Measurements from ENCODE around the gene NPTXR. TPM values are rescaled to one million over a fixed set of nuclear protein-coding genes. Genes with fewer than 3 reads are reported as not detected.

The NPTXR gene
- total RNA-seq, 4 donors from 2014 or later: 0.34 to 4.6 (median 1.7) TPM

DNA sequence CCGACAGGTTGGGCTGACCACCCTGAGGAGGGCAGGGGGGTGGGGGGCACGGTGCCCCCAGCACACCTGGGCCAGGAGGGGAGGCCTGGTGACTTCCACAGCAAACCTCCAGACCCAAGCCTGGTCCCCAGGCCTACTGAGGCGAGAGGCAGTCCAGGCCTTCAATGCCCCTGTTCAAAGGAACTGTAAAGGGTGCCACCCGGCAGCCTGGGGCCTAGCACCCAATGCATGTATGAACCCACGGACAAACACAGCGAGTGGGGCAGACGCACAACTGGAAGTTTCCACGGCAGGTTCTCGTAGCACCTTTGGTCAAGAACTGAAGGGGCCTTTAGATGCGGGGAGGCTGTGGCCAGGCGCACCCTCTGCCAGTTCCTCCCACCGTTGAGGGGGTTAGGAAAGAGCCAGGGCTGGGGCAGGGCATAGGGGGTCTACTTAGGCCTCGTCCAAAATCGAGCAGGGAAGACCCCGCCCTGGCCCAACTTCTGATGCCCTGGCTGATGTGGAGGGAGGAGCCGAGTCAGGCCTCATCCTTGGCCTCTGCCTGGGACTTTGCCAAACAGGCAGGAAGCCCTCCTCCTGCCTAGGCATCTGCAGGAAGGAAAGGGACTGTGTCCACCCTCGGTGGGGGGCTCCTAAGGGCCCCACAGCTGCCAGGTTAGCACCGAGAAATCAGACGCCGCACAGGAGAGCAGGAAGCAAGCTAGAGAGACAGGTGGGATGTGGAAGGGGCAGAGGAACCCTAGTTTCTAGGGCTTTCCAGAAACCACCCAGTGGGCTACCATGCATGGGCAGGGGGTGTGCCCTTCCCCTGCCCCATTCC, 21.6 kb upstream of the NPTXR start:
- WGBS, 2 donors: 77 to 79% methylated on average over 19 to 20 of the region's 20 CpGs
- TF ChIP-seq, protein P1, sequence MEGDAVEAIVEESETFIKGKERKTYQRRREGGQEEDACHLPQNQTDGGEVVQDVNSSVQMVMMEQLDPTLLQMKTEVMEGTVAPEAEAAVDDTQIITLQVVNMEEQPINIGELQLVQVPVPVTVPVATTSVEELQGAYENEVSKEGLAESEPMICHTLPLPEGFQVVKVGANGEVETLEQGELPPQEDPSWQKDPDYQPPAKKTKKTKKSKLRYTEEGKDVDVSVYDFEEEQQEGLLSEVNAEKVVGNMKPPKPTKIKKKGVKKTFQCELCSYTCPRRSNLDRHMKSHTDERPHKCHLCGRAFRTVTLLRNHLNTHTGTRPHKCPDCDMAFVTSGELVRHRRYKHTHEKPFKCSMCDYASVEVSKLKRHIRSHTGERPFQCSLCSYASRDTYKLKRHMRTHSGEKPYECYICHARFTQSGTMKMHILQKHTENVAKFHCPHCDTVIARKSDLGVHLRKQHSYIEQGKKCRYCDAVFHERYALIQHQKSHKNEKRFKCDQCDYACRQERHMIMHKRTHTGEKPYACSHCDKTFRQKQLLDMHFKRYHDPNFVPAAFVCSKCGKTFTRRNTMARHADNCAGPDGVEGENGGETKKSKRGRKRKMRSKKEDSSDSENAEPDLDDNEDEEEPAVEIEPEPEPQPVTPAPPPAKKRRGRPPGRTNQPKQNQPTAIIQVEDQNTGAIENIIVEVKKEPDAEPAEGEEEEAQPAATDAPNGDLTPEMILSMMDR (IDR thresholded peaks at IDR 0.05): no peak
- intact Hi-C loops (cut with DNase I; ENCODE audit: low total_unique reads): loop anchor here (10.0 kb wide), 2 partner anchors 101 to 259 kb away; no protein-coding TSS in a partner anchor
- H3K4me3 ChIP-seq (ENCODE audit: low read depth, poor library complexity, severe bottlenecking): no peak overlapping the region
- DNase-seq (ENCODE audit: low spot score in 2 of 2): no peak

DNA sequence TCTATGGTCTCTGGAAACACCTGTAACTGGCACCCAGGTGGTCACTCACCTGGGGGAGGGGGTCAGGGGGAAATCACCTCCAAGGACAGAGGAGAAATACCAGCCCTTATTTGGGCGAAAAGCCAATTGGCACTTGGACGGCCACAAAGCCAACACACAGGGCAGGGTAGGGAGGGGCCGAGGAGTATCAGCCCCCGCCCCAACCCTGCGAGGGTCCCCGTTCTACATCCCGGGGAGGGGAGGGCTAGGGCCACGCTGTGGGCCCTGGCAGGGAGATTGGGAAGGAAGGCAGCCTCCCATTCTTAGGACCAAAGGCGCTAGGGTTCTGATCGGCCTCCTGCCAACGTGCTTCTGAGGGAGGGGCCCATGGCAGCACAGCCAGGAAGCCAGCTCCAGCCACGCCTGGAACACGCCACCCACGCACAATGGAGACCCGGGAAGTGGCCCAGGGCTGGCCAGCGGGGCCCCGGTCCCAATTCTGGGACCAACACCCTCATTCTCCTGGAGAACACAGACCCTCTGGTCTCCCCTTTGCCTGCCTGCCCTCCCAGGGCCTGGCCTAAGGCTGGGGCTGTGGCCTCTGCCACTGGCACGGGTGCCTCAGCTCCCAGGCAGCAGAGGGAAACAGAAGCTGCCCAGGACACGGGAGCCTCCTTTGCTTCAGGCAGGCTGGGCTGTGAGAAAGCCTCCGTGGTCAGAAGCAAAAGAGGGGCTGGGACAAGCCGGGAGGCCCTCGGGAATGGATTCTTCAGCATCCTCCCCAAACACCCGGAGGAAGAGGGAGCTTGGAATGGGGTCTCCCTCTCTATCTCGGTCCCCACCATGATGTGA, 20.7 kb upstream of the NPTXR start:
- no peak for DNase-seq (ENCODE audit: low spot score in 2 of 2)
- 25 to 33% methylated on average over 18 to 23 of the region's 24 CpGs for WGBS, 2 donors
- no peak for TF ChIP-seq POLR2A (IDR thresholded peaks at IDR 0.05)
- TF ChIP-seq, protein P1 (IDR thresholded peaks at IDR 0.05): no peak
- intact Hi-C loops (cut with DNase I; ENCODE audit: low total_unique reads): loop anchor here (10.0 kb wide), 2 partner anchors 100 to 260 kb away; no protein-coding TSS in a partner anchor
- no peak overlapping the region for H3K4me3 ChIP-seq (ENCODE audit: low read depth, poor library complexity, severe bottlenecking)

DNA sequence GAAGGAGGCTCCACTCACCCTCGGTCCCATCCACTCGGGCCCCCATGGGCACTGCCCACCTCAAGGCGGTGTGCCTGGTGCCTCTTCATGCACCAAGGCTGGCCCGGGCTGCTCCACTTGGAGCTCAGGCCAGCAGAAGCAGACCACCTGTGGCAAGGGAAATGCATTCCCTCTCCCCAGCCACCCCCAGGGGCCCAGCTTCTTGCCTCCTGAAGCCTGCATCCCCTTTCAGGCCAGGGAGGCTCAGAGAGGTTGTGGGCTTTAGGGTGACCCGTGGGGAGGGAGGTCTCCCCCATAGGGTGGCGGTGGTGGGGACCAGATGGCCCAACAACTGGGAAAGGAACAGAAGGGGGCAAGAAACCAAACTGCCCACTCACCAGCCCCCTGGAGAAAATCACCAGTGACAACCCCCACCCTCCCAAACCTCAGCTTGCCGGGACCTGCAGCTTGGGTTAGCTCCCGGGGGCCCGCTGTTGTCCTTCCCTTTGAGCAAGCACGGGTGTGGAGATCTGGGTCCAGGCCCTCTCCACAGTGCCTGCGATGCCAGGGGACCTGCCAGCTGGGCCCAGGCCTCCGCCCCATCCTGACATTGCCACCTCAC, 19.8 kb upstream of the NPTXR start:
- TF ChIP-seq, protein P1 (IDR thresholded peaks at IDR 0.05): no peak
- no peak for TF ChIP-seq POLR2A (IDR thresholded peaks at IDR 0.05)
- intact Hi-C loops (cut with DNase I; ENCODE audit: low total_unique reads): loop anchor here (10.0 kb wide), 2 partner anchors 99 to 261 kb away; no protein-coding TSS in a partner anchor
- no peak overlapping the region for H3K4me3 ChIP-seq (ENCODE audit: low read depth, poor library complexity, severe bottlenecking)
- 66 to 71% methylated on average over 12 of the region's 12 CpGs for WGBS, 2 donors
- DNase-seq (ENCODE audit: low spot score in 2 of 2): no peak

DNA sequence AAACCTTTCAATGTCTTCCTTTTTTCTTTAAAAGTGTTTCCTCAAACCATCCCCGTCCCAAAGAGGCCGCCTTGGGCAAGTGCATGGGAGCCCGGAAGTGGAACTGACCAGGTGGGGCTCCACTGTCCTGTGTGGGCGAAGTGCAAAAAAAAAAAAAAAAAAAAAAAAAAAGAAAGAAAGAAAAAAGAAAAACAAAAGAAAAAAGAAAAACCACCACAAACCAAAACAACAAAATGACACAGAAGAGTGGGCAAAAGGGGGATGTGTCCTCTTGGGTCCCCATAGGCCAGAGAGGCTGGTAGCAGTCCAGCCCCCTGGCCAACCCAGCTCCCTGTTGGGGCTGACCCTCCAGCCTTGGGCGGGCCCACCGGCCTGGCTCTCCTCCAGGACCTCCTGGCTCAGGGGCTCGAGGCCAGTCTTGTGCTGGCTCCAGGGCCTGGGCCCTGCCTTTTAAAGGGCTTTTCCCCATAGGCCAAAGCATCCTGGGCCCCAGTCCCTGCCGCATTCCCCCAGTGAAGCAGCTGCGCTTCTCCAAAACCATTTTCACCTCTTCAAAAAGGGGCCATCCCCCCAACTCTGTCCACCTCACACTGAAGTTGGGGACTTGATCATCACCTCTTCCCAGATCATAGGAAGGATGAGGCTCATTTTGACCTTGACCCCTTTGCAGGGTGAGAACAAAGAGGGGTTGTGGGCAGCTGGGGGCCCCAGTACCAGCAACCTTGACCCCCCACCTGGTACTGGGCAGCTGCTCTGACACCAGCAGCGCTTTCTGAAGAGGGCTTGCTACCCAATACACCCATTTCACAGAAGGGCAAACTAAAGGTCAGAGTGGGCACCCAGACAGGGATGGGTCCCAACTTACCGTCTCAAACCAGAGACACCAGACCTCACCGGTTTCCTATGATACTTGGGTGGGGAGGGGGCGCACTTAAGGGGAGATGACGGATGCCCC, 18.8 kb upstream of the NPTXR start:
- intact Hi-C loops (cut with DNase I; ENCODE audit: low total_unique reads): loop anchor here (10.0 kb wide), 2 partner anchors 98 to 262 kb away; no protein-coding TSS in a partner anchor
- DNase-seq (ENCODE audit: low spot score in 2 of 2): no peak
- WGBS, 2 donors: 52 to 55% methylated on average over 14 of the region's 14 CpGs
- H3K4me3 ChIP-seq (ENCODE audit: low read depth, poor library complexity, severe bottlenecking): no peak overlapping the region
- TF ChIP-seq, protein P1 (IDR thresholded peaks at IDR 0.05): no peak
- TF ChIP-seq POLR2A (IDR thresholded peaks at IDR 0.05): no peak

DNA sequence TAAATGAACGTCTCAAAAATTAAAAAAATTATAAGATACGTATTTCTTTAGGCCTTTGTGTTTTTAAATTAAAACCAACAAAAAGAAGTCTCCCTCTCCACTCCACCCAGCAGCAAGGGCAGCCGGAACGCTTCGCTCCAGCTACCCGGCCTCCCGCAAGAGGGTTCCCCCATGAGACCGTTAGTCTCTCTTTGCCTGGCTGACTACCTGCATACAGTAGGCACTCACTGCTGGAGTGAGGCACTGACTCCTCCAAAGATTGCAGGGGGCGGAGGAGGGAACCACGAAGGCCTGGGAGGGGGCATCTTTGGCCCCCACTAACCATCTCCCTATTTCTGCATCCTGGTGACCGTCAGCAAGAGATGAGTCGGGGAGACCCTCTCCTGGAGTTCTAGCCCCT, 18.1 kb upstream of the NPTXR start:
- intact Hi-C loops (cut with DNase I; ENCODE audit: low total_unique reads): loop anchor here (10.0 kb wide), 2 partner anchors 97 to 263 kb away; no protein-coding TSS in a partner anchor
- no peak for DNase-seq (ENCODE audit: low spot score in 2 of 2)
- 53 to 54% methylated on average over 12 of the region's 12 CpGs for WGBS, 2 donors
- no peak overlapping the region for H3K4me3 ChIP-seq (ENCODE audit: low read depth, poor library complexity, severe bottlenecking)
- TF ChIP-seq, protein P1 (IDR thresholded peaks at IDR 0.05): no peak

Measured in lower leg skin (tissue), 4 donors.